Liver (tissue), 9 donors: ENCODE results near the gene KRT9. TPM values are rescaled to one million over a fixed set of nuclear protein-coding genes. Genes with fewer than 3 reads are reported as not detected.

Source experiments
- DNase-seq: peaks from one replicate; pipeline ENCODE4 v3.0.0-alpha.2; 2017; ENCODE audit warnings: low spot score
- H3K27ac ChIP-seq, 2 donors: one replicate each; pipeline ENCODE4 v1.7.0; 2013; ENCODE audit warnings: inconsistent platforms in 2 of 2, low read length in 2 of 2, control low read depth in 1 of 2, low read depth in 1 of 2, mild to moderate bottlenecking in 1 of 2
- H3K27me3 ChIP-seq, 4 donors: one replicate each; pipeline versions ENCODE4 v1.6.1 to v1.7.0; 2013; ENCODE audit warnings: low read length in 3 of 4, inconsistent platforms in 1 of 4, mild to moderate bottlenecking in 1 of 4, moderate library complexity in 1 of 4; ENCODE audit not compliant: control insufficient read depth in 4 of 4, insufficient read depth in 4 of 4
- H3K36me3 ChIP-seq, 4 donors: one replicate each; pipeline versions ENCODE4 v1.6.1 to v1.7.0; 2013; ENCODE audit warnings: low read length in 3 of 4, mild to moderate bottlenecking in 3 of 4, low read depth in 1 of 4, moderate library complexity in 1 of 4; ENCODE audit not compliant: control insufficient read depth in 4 of 4, insufficient read depth in 3 of 4
- H3K4me1 ChIP-seq, 4 donors: one replicate each; pipeline versions ENCODE4 v1.6.1 to v1.7.0; 2013; ENCODE audit warnings: low read length in 3 of 4, mild to moderate bottlenecking in 3 of 4, moderate library complexity in 1 of 4; ENCODE audit not compliant: control insufficient read depth in 4 of 4, insufficient read depth in 4 of 4
- H3K4me3 ChIP-seq, 3 donors: one replicate each; pipeline versions ENCODE4 v1.6.1 to v1.7.0; 2013; ENCODE audit warnings: low read length in 3 of 3, control low read depth in 1 of 3, low read depth in 1 of 3, mild to moderate bottlenecking in 1 of 3
- H3K9ac ChIP-seq, 2 donors: one replicate each; pipeline ENCODE4 v1.7.0; 2013; ENCODE audit warnings: low read length in 2 of 2, mild to moderate bottlenecking in 2 of 2, moderate library complexity in 2 of 2, control low read depth in 1 of 2, low read depth in 1 of 2
- H3K9me3 ChIP-seq, 4 donors: one replicate each; pipeline versions ENCODE4 v1.6.1 to v1.7.0; 2013; ENCODE audit warnings: low read length in 3 of 4; ENCODE audit not compliant: control insufficient read depth in 4 of 4
- EGR1 ChIP-seq, 2 donors: IDR thresholded peaks; 2 replicates each; pipeline ENCODE4 v1.6.1; 2016 to 2018; ENCODE audit warnings: antibody characterized with exemption in 2 of 2, low read depth in 2 of 2
- FOXA1 ChIP-seq: IDR thresholded peaks from 2 replicates; pipeline ENCODE4 v1.6.1; 2016; ENCODE audit warnings: antibody characterized with exemption
- FOXA2 ChIP-seq: IDR thresholded peaks from 2 replicates; pipeline ENCODE4 v1.6.1; 2016; ENCODE audit warnings: antibody characterized with exemption
- GABPA ChIP-seq, 2 donors: IDR thresholded peaks in 1 of 2; conservative IDR thresholded peaks in 1 of 2; 2 replicates each; pipeline ENCODE4 v1.6.1; 2016; ENCODE audit warnings: antibody characterized with exemption in 2 of 2, mild to moderate bottlenecking in 1 of 2, moderate library complexity in 1 of 2
- HNF4A ChIP-seq, 2 donors: conservative IDR thresholded peaks; 2 replicates each; pipeline ENCODE4 v1.6.1; 2016; ENCODE audit warnings: antibody characterized with exemption in 2 of 2, mild to moderate bottlenecking in 2 of 2
- HNF4G ChIP-seq: IDR thresholded peaks from 2 replicates; pipeline ENCODE4 v1.6.1; 2016; ENCODE audit warnings: antibody characterized with exemption
- JUND ChIP-seq, 2 donors: IDR thresholded peaks; 2 replicates each; pipeline ENCODE4 v1.6.1; 2016; ENCODE audit warnings: antibody characterized with exemption in 2 of 2
- NR2F2 ChIP-seq: IDR thresholded peaks from 2 replicates; pipeline ENCODE4 v1.6.1; 2016; ENCODE audit warnings: antibody characterized with exemption
- RAD21 ChIP-seq, 2 donors: IDR thresholded peaks; 2 replicates each; pipeline ENCODE4 v1.6.1; 2016; ENCODE audit warnings: antibody characterized with exemption in 2 of 2, mild to moderate bottlenecking in 2 of 2
- RXRA ChIP-seq, 2 donors: IDR thresholded peaks; 2 replicates each; pipeline ENCODE4 v1.6.1; 2017 to 2018; ENCODE audit warnings: antibody characterized with exemption in 2 of 2, mild to moderate bottlenecking in 1 of 2
- SP1 ChIP-seq: IDR thresholded peaks from 2 replicates; pipeline ENCODE4 v1.6.1; 2018; ENCODE audit warnings: antibody characterized with exemption, mild to moderate bottlenecking
- TAF1 ChIP-seq: conservative IDR thresholded peaks from 2 replicates; pipeline ENCODE4 v1.6.1; 2016; ENCODE audit warnings: antibody characterized with exemption, mild to moderate bottlenecking
- YY1 ChIP-seq: IDR thresholded peaks from 2 replicates; pipeline ENCODE4 v1.6.1; 2016; ENCODE audit warnings: antibody characterized with exemption, mild to moderate bottlenecking
- WGBS: extraction: QIAGEN DNeasy Blood & Tissue Kit; methylation state at CpG from one replicate; pipeline ENCODE4 v1.1.7; 2013; 5-methylcytosine and 5-hydroxymethylcytosine counted together
- polyA plus RNA-seq, 2 donors: library from polyadenylated mRNA; stranded (reverse) in 1 of 2; unstranded in 1 of 2; fragments of 200-250 nt in 1 of 2; fragments of >200 nt in 1 of 2; fragmentation: Nextera tagmentation in 1 of 2; extraction: Ambion mirVana in 1 of 2; gene quantifications; one replicate each; pipeline versions ENCODE4 v1.2.1 to v1.2.3, GENCODE V29; 2013 to 2015
- total RNA-seq, 2 donors: library from RNA; depleted of rRNA; stranded (reverse); fragments of >200 nt; gene quantifications; one replicate each; pipeline ENCODE4 v1.2.3, GENCODE V29; 2014
- TF ChIP-seq, protein P1 (sequence below): IDR thresholded peaks from 2 replicates; pipeline ENCODE4 v1.6.1; 2016; ENCODE audit warnings: antibody characterized with exemption
- TF ChIP-seq, protein P2 (sequence below): fragments of 150-350 bp; IDR thresholded peaks from 2 replicates; pipeline ENCODE4 v1.5.1; 2017; ENCODE audit warnings: improper control_type of control experiment, low read depth, low read length; ENCODE audit not compliant: missing input control
- TF ChIP-seq, protein P3 (sequence below): IDR thresholded peaks from 2 replicates; pipeline ENCODE4 v1.6.1; 2016; ENCODE audit warnings: antibody characterized with exemption
- TF ChIP-seq, protein P4 (sequence below): IDR thresholded peaks from 2 replicates; pipeline ENCODE4 v1.6.1; 2016; ENCODE audit warnings: antibody characterized with exemption
- donor health status: healthy.
- donor health status: healthy.
- donor health status: healthy.
- donor health status: healthy.
- donor health status: healthy.

The KRT9 gene
- total and polyA plus RNA-seq, 4 donors, result not detected

DNA sequence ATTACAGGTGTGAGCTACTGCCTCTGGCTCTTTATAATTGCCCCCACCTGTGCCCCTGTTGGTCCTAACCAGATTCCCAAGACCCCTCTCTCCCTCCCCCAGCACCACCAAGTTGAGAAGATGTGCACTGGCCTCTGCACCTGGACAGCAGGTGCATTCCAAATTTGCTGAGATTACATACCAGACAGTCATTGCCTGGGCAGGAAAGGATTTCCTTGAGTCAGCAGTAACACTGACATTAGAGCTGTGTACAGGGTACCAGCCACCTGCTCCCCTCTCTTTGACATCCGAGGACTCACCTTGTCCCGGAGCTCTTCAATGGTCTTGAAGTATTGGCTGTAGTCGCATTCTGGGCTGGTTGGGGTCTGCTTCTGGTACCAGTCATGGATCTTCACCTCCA, 53.8 kb downstream of the KRT9 start:
- WGBS, result 79% methylated on average over 3 of the region's 3 CpGs
- no peak for DNase-seq
- Histone ChIP-seq H3K9me3 (no peaks in the 10 kb centered on the region), H3K9ac (no peak overlapping the region), H3K27ac (no peak overlapping the region), H3K4me3 (no peak overlapping the region), H3K4me1 (no peaks in the 10 kb centered on the region), H3K36me3 (no peaks in the 10 kb centered on the region), H3K27me3 (no peaks in the 10 kb centered on the region)
- TF ChIP-seq HNF4G (no peak), SP1 (no peak), RAD21 (IDR thresholded peaks at IDR 0.05) (no peak), NR2F2 (no peak), EGR1 (IDR thresholded peaks at IDR 0.05; ENCODE audit: low read depth in 2 of 2) (no peak), YY1 (no peak), TAF1 (no peak), RXRA (IDR thresholded peaks at IDR 0.05) (no peak), HNF4A (conservative IDR thresholded peaks at IDR 0.05) (no peak), FOXA2 (no peak)
- TF ChIP-seq, protein P1, sequence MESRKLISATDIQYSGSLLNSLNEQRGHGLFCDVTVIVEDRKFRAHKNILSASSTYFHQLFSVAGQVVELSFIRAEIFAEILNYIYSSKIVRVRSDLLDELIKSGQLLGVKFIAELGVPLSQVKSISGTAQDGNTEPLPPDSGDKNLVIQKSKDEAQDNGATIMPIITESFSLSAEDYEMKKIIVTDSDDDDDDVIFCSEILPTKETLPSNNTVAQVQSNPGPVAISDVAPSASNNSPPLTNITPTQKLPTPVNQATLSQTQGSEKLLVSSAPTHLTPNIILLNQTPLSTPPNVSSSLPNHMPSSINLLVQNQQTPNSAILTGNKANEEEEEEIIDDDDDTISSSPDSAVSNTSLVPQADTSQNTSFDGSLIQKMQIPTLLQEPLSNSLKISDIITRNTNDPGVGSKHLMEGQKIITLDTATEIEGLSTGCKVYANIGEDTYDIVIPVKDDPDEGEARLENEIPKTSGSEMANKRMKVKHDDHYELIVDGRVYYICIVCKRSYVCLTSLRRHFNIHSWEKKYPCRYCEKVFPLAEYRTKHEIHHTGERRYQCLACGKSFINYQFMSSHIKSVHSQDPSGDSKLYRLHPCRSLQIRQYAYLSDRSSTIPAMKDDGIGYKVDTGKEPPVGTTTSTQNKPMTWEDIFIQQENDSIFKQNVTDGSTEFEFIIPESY, result no peak
- TF ChIP-seq, protein P2, sequence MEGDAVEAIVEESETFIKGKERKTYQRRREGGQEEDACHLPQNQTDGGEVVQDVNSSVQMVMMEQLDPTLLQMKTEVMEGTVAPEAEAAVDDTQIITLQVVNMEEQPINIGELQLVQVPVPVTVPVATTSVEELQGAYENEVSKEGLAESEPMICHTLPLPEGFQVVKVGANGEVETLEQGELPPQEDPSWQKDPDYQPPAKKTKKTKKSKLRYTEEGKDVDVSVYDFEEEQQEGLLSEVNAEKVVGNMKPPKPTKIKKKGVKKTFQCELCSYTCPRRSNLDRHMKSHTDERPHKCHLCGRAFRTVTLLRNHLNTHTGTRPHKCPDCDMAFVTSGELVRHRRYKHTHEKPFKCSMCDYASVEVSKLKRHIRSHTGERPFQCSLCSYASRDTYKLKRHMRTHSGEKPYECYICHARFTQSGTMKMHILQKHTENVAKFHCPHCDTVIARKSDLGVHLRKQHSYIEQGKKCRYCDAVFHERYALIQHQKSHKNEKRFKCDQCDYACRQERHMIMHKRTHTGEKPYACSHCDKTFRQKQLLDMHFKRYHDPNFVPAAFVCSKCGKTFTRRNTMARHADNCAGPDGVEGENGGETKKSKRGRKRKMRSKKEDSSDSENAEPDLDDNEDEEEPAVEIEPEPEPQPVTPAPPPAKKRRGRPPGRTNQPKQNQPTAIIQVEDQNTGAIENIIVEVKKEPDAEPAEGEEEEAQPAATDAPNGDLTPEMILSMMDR, result no peak
- TF ChIP-seq, protein P3, sequence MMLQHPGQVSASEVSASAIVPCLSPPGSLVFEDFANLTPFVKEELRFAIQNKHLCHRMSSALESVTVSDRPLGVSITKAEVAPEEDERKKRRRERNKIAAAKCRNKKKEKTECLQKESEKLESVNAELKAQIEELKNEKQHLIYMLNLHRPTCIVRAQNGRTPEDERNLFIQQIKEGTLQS, result no peak

DNA sequence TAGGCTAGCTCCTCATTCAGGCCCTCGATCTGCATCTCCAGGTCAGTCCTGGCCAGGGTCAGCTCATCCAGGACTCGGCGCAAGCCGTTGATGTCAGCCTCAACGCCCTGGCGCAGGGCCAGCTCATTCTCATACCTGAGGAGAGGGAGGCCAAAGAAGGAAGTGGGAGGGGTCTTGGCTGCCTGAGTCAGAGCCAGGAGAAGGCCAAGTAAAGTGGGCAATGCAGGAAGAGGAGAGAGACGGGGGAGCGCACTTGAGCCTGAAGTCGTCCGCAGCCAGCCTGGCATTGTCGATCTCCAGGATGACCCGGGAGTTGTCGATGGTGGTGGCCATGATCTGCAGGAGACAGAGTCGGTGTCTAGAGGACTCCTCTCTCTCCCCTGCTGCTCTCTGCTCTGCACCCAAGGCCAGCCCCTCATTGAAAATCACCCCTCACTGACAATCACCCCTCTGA, 55.0 kb downstream of the KRT9 start:
- Histone ChIP-seq H3K4me1 (no peaks in the 10 kb centered on the region), H3K36me3 (no peaks in the 10 kb centered on the region), H3K9me3 (no peaks in the 10 kb centered on the region), H3K9ac (no peak overlapping the region), H3K27ac (no peak overlapping the region), H3K4me3 (no peak overlapping the region), H3K27me3 (no peaks in the 10 kb centered on the region)
- no peak for TF ChIP-seq TAF1
- no peak for DNase-seq
- WGBS, result 89% methylated on average over 14 of the region's 14 CpGs

DNA sequence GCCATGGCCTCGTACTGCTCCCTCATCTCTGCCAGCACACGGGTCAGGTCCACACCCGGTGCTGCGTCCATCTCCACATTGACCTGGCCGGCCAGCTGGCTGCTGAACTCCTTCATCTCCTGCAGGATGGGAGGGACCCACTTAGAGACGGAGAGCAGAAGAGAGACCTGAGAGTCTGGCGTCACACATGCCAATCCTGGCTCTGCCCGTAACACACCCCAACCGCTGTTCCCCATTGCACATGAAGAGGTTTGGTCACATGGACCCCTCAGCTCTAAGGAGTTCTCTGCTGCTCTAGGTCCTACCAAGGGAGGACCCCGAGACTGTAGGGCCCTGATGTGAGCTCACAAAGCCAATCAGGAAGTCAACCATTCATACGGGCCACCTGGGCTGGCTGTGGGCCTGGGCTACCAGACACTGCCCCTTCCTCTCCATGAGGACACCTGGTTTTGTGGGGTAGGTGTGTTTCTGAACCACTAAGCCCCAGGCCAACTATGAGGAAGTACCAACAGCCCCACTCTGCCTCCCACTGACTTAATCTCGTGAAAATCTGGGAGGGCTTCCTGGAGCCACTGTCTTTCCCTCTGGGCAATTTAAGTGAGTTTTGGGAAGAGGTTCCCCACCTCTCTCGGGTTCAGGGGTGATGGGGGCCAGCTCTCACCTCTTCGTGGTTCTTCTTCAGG, 55.6 kb downstream of the KRT9 start:
- no peaks in the 10 kb centered on the region for H3K4me1 ChIP-seq
- H3K36me3 ChIP-seq, result no peaks in the 10 kb centered on the region
- H3K9ac ChIP-seq, result no peak overlapping the region
- H3K4me3 ChIP-seq, result no peak overlapping the region
- WGBS, result 87% methylated on average over 14 of the region's 14 CpGs
- no peaks in the 10 kb centered on the region for H3K27me3 ChIP-seq
- no peak overlapping the region for H3K27ac ChIP-seq
- DNase-seq, result no peak
- no peaks in the 10 kb centered on the region for H3K9me3 ChIP-seq
- TF ChIP-seq GABPA (IDR thresholded peaks at IDR 0.05 in 1 of 2, conservative IDR thresholded peaks at IDR 0.05 in 1 of 2) (no peak), FOXA2 (no peak), FOXA1 (no peak), HNF4A (conservative IDR thresholded peaks at IDR 0.05) (no peak), HNF4G (no peak), TAF1 (no peak), NR2F2 (no peak), JUND (IDR thresholded peaks at IDR 0.05) (no peak), RAD21 (IDR thresholded peaks at IDR 0.05) (no peak), EGR1 (IDR thresholded peaks at IDR 0.05; ENCODE audit: low read depth in 2 of 2) (no peak), YY1 (no peak), RXRA (IDR thresholded peaks at IDR 0.05) (no peak)
- TF ChIP-seq, protein P3, result no peak
- TF ChIP-seq, protein P4, sequence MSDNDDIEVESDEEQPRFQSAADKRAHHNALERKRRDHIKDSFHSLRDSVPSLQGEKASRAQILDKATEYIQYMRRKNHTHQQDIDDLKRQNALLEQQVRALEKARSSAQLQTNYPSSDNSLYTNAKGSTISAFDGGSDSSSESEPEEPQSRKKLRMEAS, result no peak
- TF ChIP-seq, protein P2, result no peak
- TF ChIP-seq, protein P1, result no peak
